Activated CD4-positive, alpha-beta T cell treated with anti-CD3 and anti-CD28 coated beads, Interleukin-2, Interleukin-6, amounts not matched to agents 100 ng/mL and 50 ng/mL, durations not matched to agents 16 hours and 8 hours (primary cell): Measurements from ENCODE around the gene FOXR1.
"Not testable (repeated sequence)": the region's sequence is repeated elsewhere in the genome, so short reads cannot be mapped to it uniquely, and the experiment has no call there.

Experiments
- DNase-seq: peaks from one replicate; pipeline ENCODE4 v3.0.0-alpha.2; 2020

FOXR1 gene

DNA sequence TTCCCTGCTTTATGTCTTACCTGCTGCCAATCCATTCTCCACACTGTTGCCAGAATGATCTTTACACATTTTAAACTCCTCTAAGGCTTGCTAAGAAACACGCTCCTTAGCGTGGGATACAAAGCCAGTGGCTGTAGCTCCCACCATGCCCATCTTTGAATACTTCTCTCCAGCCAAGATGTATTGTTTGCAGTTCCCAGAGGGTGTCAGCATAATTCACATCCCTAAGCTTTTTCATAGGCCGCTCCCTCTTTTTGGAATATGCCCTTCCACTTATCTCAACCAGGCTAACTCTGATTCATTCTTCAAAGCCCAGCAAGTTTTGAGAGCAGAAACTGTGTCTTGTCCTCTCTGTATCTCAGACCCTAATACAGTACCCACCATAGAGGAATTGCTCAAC is 23.6 kb upstream of the FOXR1 start:
- no peak for DNase-seq

DNA sequence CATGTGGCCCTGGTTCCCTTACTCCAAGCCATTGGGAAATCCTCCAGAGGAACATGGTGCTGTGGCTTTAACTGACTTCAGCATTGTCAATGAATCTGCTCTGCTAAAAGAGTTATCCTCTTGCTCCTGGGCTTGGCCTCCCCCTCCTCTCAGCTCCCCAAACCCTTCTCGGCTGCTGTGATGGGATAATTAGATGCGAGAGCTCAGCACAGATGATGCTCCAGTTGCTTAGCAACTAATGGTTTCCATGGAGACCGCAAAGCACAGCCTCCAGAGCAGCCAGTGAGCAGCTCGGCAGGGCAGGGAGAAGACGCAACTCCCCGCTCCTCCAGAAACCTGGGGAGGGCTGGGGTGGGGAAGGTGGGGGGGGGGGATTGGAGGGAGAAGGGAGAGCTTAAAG is 18.3 kb upstream of the FOXR1 start:
- no peak for DNase-seq

DNA sequence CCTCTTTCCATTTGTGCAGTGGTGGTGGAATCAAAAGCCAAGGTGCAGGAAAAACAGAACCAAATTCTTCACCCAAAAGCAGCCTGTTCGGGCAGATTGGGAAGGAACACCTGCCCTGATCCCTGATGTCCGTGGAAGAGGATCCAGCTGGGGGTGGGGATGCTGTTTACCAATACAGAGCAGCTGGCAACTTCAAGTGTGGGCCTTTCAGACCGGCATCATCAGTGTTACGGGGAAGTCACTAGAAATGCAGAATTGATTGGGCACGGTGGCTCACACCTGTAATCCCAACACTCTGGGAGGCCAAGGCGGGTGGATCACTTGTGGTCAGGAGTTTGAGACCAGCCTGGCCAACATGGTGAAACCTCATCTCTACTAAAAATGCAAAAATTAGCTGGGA is 17.6 kb upstream of the FOXR1 start:
- DNase-seq, result not testable (repeated sequence)

DNA sequence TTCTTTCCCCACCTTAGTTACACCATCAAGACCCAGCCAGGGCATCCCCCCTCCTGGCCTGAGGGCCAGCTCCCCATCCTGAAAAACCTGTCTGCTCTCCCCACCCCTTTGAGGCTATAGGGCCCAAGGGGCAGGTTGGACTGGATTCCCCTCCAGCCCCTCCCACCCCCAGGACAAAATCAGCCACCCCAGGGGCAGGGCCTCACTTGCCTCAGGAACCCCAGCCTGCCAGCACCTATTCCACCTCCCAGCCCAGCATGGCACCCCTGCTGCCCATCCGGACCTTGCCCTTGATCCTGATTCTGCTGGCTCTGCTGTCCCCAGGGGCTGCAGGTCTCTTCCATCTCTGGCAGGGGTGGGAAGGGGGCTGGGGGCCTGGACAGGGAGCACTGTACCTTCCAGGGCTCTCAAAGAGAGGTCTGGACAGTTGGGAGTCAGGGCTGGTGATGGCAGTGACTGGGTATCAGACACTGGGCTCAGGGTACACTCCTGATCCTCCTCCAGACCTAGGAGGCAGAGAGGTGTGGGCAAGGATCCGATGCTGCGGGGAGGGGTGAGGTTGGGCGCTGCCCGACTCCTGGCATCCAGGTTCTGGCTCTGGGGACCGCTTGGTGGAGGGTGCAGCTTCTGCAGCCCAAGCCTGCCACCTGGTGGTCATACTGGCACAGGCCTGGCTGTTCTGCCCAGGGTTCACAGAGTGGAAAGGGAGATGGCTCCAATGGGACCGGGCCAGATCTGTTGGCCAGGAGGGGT is 15.3 kb upstream of the FOXR1 start, which contains the start of gene UPK2:
UPK2 (plus strand) TSS at position 205 of the 753 bp plus-strand sequence; CDS start at position 258, 53 bp downstream.
- DNase-seq, result peak; percentile 91

DNA sequence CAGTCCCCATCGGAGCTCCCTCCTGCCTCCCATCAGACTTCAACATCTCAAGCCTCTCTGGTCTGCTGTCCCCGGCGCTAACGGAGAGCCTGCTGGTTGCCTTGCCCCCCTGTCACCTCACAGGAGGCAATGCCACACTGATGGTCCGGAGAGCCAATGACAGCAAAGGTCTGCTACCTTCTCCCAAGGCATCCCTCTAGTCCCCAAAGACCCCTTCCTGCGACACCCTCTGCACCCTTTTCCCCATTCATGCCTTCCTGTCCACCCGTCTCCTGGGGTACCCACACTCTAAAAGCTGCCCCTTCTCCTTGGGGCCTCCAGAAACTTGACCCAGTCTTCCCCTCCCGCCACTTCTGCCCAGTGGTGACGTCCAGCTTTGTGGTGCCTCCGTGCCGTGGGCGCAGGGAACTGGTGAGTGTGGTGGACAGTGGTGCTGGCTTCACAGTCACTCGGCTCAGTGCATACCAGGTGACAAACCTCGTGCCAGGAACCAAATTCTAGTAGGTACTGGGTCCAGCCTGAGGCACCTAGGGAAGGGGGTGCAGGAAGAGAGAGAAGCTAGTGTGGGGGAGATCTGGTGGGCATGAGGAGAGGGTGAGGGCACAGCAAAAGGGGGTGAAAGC is 14.6 kb upstream of the FOXR1 start:
- DNase-seq, result no peak

DNA sequence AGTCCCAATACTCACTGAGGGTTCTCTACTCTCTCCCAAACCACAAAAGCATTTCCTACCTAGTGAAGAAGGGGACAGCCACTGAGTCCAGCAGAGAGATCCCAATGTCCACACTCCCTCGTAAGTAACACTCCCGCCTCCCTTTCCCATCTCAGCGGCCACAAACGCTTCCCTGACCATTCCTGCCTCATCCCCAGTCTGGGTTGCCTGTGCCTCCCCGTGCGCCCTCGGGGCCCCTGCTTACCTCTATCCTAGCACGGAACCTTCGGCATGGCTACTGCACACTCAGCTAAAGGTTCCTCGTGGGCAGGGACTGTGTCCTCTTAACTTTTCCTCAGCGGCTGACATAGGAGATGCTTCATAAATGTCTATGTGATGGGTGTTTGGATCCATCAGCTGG is 14.0 kb upstream of the FOXR1 start:
- DNase-seq, result no peak

DNA sequence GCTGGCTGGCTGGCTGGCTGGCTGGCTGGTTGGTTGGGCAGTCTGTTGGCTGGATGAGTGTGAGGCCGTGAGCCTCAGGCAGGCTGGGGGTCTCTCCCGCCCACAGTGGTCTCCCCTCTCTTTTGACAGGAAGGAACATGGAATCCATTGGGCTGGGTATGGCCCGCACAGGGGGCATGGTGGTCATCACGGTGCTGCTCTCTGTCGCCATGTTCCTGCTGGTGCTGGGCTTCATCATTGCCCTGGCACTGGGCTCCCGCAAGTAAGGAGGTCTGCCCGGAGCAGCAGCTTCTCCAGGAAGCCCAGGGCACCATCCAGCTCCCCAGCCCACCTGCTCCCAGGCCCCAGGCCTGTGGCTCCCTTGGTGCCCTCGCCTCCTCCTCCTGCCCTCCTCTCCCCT is 13.6 kb upstream of the FOXR1 start:
- no peak for DNase-seq

DNA sequence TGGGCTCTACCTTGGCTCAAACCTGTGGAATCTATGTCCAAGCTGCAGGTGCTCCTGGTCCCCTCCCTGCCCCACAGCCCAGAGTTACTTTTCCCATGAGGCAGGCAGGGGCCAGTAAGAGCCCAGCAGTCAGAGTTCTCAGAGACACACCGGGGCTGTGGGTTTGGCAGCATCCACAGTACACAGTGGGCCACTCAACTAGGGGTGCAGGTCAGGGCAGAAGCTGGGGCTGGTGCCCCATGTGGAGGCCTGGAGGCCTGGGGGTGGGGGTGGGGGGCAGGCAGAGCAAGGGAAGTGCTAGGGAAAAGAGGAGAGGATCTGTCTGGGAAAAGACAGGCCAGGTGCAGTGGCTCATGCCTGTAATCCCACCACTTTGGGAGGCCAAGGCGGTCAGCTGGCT is 13.0 kb upstream of the FOXR1 start:
- DNase-seq, result no peak

DNA sequence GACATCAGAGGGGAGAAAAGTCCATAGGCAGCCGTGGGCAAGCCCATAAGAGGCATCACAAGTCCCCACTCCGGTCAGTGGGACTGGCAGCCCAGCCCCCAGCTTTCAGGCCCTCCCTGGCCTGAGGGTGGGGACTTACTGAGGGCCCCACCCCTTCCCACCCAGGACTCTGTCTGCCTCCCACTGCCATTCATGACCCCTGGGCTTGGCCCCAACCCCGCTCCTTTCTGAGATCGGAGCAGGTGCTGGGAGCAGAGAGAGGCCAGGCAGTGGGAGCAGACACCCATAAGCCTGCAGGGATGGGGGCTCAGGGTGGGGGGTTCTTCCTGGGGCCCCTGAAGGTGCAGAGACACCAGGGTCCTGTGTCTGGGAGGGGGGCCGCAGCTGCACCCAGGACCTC is 10.4 kb upstream of the FOXR1 start:
- no peak for DNase-seq

DNA sequence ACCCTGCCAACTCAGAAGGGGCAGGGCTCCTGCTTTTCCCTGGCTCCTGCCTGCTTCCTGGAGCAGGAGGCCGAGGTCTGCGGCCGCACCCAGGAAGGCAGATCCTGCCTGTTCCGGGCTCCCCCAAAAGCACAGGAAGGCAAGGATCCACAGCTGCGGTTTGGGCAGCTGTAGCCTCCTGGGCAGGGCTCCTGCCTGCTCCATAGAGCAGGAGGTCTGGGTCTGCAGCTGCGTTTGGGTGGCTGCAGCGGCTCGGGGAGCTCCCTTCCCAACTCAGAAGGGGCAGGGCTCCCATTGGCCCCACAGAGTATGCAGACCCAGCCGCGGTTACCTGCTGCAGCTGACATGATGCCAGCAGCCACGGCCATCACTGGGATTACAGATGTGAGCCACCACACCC is 10.0 kb upstream of the FOXR1 start:
- DNase-seq, result no peak

DNA sequence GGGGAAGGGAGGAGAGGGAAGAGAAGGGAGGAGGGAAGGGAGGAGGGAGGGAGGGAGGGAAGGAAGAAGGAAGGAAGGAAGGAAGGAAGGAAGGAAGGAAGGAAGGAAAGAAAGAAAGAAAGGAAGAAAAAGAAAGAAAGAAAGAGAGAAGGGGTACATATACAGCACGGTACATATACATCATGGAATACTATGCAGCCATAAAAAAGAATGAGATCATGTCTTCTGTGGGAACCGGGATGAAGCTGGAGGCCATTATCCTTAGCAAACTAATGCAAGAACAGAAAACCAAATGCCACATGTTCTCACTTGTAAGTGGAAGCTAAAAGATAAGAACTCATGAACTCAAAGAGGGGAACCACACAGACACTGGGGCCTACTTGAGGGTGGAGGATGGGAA is 2.1 kb upstream of the FOXR1 start:
- DNase-seq, result not testable (repeated sequence)

DNA sequence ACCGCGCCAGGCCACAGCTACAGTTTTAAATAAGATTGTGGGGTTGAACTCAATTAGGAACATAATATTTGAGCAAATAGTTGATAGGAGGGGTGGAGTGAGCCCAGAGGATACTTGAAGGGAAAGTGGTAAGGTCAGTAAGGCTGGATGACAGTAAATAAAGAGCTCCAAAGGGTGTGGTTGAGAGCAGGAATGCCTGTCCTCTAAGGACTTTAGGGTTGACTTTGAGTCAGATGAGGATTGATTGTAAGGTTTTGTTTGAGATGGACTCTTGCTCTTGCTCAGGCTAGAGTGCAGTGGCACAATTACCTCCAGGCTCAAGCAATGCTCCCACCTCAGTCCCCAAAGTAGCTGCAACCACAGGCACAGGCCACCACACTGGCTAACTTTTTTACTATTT is 2.4 kb downstream of the FOXR1 start:
- no peak for DNase-seq

DNA sequence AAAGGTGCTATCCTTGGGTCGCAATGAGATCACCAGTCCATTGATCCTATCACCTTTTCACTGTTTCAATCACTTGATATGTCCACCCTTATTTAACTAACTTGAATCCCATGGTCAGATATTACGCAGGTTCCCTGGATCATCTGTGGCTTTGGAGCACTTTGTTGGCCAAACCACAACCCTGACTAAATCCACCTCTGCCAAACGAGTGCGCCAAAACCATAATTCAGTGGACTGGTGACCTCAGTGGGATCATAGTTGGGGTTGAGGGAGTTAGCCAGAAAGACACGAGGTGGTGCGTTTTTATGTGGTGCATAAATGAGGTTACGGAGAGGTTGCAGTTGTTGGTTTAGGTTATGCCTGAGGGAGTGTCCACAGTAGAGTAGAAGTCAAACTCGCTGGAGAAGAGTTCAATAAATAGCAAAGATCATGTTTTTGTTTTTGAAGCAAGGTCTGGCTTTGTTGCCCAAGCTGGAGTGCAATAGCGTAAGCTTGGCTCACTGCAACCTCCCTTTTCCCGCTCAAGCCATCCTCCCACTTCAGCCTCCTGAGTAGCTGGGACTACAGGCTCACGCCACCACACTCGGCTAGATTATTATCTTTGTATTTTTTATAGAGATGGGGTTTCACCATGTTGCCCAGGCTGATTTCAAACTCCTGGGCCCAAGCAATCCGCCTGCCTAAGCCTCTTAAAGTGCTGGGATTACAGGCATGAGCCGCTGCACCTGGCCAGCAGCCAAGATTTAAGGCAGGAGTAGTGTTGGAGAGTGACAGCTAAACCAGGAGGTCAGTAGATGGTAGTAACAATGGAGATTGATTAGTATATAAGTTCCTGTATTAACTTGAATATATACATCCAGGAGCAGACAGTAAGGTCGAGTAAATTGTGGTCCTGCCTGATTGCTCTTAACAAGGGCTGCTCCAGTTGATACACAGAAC is 4.5 kb downstream of the FOXR1 start:
- no peak for DNase-seq

DNA sequence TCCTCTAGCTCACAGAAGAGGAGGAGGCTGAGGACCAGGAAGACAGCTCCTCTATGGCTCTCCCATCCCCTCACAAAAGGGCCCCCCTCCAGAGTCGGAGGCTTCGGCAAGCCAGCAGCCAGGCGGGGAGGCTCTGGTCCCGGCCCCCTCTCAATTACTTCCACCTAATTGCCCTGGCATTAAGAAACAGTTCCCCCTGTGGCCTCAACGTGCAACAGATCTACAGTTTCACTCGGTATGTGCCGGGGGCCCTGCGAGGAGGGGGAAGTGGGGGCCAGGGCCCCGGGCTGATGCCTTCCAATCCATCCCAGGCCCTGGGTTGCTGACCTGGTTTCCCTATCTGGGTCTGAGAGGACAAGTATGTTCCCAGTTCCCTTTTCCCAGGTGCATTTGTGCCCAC is 7.9 kb downstream of the FOXR1 start:
- DNase-seq, result no peak

DNA sequence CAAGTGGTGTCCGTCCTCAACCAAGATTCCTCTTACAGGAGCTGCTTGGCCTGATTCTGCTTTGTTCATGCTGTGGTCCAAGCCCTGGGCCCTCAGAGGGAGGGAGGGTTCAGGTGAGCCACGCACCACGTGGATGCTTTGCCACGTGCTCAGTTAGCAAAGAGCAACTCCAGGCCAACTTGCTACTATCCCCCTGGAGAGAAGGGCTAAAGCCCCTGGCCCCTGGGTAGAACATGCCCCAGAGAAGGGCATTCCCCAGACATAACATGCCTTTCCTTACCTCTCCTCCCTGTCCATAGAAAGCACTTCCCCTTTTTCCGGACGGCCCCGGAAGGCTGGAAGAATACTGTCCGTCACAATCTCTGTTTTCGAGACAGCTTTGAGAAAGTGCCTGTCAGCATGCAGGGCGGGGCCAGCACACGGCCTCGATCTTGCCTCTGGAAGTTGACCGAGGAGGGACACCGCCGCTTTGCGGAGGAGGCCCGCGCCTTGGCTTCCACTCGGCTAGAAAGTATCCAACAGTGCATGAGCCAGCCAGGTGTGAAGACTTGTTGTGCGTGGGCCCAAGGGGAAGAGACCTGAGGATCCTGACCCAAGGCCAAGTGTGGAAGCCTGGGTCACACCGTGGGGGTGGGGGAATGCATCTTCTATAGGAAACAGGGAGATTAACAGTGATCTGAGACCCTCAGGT is 8.8 kb downstream of the FOXR1 start:
- no peak for DNase-seq

DNA sequence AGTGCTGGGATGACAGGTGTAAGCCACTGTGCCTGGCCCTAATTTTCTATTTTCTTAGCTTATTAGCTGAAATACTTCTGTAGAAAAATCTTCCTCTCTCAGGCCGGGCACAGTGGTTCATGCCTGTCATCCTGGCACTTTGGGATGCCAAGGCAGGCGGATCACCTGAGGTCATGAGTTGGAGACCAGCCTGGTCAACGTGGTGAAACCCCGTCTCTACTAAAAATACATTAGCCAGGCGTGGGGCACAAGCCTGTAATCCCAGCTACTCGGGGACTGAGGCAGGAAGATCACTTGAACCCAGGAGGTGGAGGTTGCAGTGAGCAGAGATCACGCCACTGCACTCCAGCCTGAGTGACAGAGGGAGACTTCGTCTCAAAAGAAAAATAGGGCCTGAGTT is 12.8 kb downstream of the FOXR1 start:
- DNase-seq, result not testable (repeated sequence)

DNA sequence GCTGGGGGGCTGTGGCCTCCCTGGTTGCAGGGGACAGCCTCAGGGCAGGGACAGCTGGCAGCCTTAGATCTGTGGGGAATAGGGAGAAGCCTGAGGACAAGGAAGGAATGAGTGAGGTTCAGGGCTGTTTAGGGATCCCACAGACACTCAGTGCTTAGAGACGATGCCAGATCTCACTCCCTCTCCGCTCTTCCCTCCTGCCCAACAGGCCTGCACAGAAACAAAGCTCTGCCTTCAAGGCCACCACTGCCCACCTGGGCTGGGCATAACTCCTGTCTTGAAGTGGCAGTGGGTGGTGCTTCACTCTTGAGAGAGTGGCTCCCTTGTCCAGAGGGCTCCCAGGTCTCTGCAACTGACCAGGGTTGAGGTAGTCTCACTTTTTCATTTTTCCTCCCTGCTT is 13.3 kb downstream of the FOXR1 start:
- no peak for DNase-seq

DNA sequence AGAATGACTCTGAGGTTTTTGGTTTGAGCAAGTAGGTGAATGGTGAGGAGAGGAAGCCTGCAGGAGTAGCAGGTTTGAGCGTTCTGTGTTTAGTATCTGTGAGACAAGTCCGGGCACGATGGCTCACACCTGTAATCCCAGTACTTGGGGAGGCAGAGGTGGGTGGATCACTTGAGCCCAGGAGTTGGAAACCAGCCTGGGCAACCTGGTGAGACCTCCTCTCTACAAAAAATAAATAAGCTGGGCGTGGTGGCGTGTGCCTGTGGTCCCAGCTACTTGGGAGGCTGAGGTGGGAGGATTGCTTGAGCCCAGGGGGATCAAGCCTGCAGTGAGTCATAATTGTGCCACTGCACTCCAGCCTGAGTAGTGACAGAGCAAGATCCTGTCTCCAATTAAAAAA is 16.7 kb downstream of the FOXR1 start:
- no peak for DNase-seq

DNA sequence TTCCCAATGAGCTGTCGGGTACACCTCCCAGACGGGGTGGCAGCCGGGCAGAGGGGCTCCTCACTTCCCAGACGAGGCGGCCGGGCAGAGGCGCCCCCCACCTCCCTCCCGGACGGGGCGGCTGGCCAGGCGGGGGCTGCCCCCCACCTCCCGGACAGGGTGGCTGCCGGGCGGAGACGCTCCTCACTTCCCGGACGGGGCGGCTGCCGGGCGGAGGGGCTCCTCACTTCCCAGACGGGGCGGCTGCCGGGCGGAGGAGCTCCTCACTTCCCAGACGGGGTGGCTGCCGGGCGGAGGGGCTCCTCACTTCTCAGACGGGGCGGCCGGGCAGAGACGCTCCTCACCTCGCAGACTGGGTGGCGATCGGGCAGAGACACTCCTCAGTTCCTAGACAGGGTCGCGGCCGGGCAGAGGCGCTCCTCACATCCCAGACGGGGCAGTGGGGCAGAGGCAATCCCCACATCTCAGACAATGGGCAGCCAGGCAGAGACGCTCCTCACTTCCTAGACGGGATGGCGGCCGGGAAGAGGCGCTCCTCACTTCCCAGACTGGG is 20.0 kb downstream of the FOXR1 start:
- DNase-seq, result not testable (repeated sequence)

DNA sequence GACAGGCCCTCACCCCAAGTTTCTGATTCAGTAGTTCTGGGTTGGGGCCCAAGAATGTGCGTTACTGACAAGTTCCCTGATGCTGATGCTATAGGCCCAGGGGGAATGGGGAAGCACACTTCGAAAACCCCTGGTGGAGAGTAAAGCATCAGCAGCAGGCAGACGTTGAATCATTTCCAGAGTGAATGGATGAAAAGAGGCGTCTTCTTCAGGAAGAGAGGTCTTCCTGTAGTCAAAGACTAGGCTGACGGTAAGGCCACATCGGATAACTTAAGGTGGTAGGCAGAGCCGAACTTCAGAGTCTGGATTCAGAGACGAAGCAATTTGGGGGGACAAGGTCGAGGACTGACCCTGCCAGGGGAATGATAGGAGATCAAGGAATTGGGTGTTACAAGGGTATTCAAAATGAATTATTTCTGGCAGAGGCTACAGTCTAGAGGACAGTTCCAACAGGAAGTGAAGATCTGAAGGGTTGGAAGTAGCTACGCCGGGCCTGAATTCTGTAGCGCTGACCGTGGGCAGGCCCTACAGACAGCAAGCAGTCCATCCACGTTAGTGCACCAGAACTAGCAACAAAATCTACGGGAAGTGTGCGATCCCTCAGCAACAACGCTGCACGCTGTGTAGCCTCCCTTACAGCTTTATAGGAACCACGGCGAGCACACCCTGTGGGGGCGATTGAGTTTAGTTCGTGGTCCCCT is 25.5 kb downstream of the FOXR1 start:
- peak; percentile 74 for DNase-seq

DNA sequence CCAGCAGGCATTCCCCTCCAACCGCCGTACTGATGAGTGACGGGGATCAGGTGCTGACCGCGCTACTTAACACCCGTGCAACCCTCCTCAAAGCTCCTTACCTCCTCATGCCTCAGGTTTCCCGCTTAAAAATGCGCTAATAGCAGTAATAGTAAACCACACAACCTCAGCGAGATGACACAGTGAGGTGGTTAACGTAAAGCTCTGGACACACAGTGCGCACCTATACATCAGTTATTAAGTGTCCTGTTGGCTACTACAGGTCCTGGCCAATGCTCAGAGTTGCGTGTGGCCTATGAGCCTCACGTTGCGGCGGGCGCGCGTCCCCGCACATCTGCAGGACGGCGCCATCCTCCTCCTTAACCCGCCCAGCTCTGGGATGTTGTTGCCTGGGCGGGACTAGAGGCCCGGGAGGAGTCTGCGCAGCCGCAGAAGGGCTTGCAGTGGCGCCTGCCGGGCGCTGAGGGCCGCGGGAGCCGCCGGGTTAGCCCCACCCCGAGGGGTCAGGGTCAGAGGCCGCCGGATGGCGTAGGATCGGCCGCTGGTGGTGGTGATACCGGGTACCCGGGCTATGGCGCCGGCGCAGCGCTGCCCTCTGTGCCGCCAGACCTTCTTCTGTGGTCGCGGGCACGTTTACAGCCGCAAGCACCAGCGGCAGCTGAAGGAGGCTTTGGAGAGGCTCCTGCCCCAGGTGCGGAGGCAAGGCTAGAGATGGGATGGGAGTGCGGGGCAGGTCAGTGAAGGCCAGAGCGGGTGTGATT is 26.2 kb downstream of the FOXR1 start, which contains the start of gene CENATAC:
CENATAC (plus strand) TSS at position 512 of the 761 bp plus-strand sequence; CDS start at position 572, 60 bp downstream.
- peak; percentile 98 for DNase-seq
